IMR-90 (cell line): ENCODE results near the gene OR10A3. TPM values are rescaled to one million over a fixed set of nuclear protein-coding genes. Genes with fewer than 3 reads are reported as not detected.

Experiments used
- ATAC-seq: fragments of 200-7000 bp; cut with Tn5 transposase; 2 replicates; pipeline ENCODE4 v1.9.1; 2020; ENCODE audit warnings: low read depth, mild to moderate bottlenecking, moderate library complexity
- BruUV-seq: library from RNA; stranded (reverse); fragments of 400-500 nt; replicated peaks from 2 replicates; lab custom pipeline; 2021; lab: Mats Ljungman, UMichigan
- CTCF ChIA-PET: fragments of 300-600 bp; formaldehyde crosslinking; extraction: SDS; loops from one replicate; lab custom pipeline; 2021; ENCODE audit warnings: antibody characterized with exemption; lab: Yijun Ruan, JAX
- POLR2A ChIA-PET: fragments of 300-600 bp; sonication (Branson Sonifier 250); formaldehyde crosslinking; loops from one replicate; lab custom pipeline; 2022; ENCODE audit warnings: antibody characterized with exemption; ENCODE audit not compliant: unreplicated experiment; lab: Charles Lee
- DNase-seq: peaks from one replicate; pipeline ENCODE4 v3.0.0; 2013
- H2AFZ ChIP-seq: replicated peaks from 2 replicates; pipeline ENCODE3; 2013; ENCODE audit warnings: low read length, mild to moderate bottlenecking; ENCODE audit not compliant: poor library complexity
- H2AK5ac ChIP-seq: 2 replicates; pipeline ENCODE4 v1.6.1; 2013; ENCODE audit warnings: low read depth, low read length, inconsistent platforms
- H2AK9ac ChIP-seq: replicated peaks from 2 replicates; pipeline ENCODE3; 2013; ENCODE audit warnings: mild to moderate bottlenecking, low read depth, low read length, moderate library complexity; ENCODE audit not compliant: poor library complexity
- H2BK120ac ChIP-seq: 2 replicates; pipeline ENCODE4 v1.6.1; 2013; ENCODE audit warnings: low read depth, low read length, inconsistent platforms
- H2BK15ac ChIP-seq: 3 replicates; pipeline ENCODE4 v1.6.1; 2013; ENCODE audit warnings: low read depth, low read length, inconsistent platforms
- H2BK20ac ChIP-seq: 2 replicates; pipeline ENCODE4 v1.6.1; 2013; ENCODE audit warnings: low read depth, mild to moderate bottlenecking, inconsistent platforms, low read length, moderate library complexity
- H2BK5ac ChIP-seq: 2 replicates; pipeline ENCODE4 v1.6.1; 2013; ENCODE audit warnings: mild to moderate bottlenecking, low read depth, low read length, inconsistent platforms; ENCODE audit not compliant: poor library complexity, severe bottlenecking
- H3K14ac ChIP-seq: replicated peaks from 2 replicates; pipeline ENCODE4 v1.6.1; 2013; ENCODE audit warnings: low read depth, low read length, inconsistent platforms
- H3K18ac ChIP-seq: 2 replicates; pipeline ENCODE4 v1.6.1; 2013; ENCODE audit warnings: low read depth, low read length, control low read depth
- H3K23ac ChIP-seq: 2 replicates; pipeline ENCODE4 v1.6.1; 2013; ENCODE audit warnings: low read depth, low read length, inconsistent platforms
- H3K27ac ChIP-seq: 2 replicates; pipeline ENCODE4 v1.5.1; 2013; ENCODE audit warnings: mild to moderate bottlenecking, control low read depth, low read length; ENCODE audit not compliant: insufficient read depth
- H3K27me3 ChIP-seq: 2 replicates; pipeline ENCODE4 v1.6.1; 2013; ENCODE audit warnings: low read length; ENCODE audit not compliant: control insufficient read depth, insufficient read depth
- H3K36me3 ChIP-seq: 2 replicates; pipeline ENCODE4 v1.6.1; 2013; ENCODE audit warnings: low read length, mixed read lengths; ENCODE audit not compliant: control insufficient read depth, insufficient read depth
- H3K4ac ChIP-seq: 2 replicates; pipeline ENCODE4 v1.6.1; 2013; ENCODE audit warnings: low read depth, low read length, inconsistent platforms
- H3K4me1 ChIP-seq: 2 replicates; pipeline ENCODE4 v1.6.1; 2013; ENCODE audit warnings: low read length, mixed read lengths; ENCODE audit not compliant: control insufficient read depth, insufficient read depth
- H3K4me2 ChIP-seq: 2 replicates; pipeline ENCODE4 v1.6.1; 2013; ENCODE audit warnings: low read depth, mild to moderate bottlenecking, control low read depth, low read length, moderate library complexity
- H3K4me3 ChIP-seq: 2 replicates; pipeline ENCODE4 v1.5.1; 2013; ENCODE audit warnings: low read depth, mild to moderate bottlenecking, control low read depth, low read length, moderate library complexity; ENCODE audit not compliant: insufficient read depth
- H3K56ac ChIP-seq: 2 replicates; pipeline ENCODE4 v1.6.1; 2013; ENCODE audit warnings: low read length, inconsistent platforms; ENCODE audit not compliant: insufficient read depth; ENCODE audit errors: extremely low read depth
- H3K79me1 ChIP-seq, 2 experiments: 2 replicates each; pipeline ENCODE4 v1.6.1; 2013; ENCODE audit warnings: low read length in 2 of 2, inconsistent platforms in 1 of 2, low read depth in 1 of 2
- H3K9ac ChIP-seq: 2 replicates; pipeline ENCODE4 v1.6.1; 2013; ENCODE audit warnings: low read depth, low read length, control low read depth
- H3K9me1 ChIP-seq: 2 replicates; pipeline ENCODE4 v1.6.1; 2013; ENCODE audit warnings: low read length, inconsistent platforms; ENCODE audit not compliant: insufficient read depth
- H3K9me3 ChIP-seq: 2 replicates; pipeline ENCODE4 v1.6.1; 2013; ENCODE audit warnings: low read length; ENCODE audit not compliant: control insufficient read depth, insufficient read depth
- H4K20me1 ChIP-seq: 2 replicates; pipeline ENCODE4 v1.6.1; 2013; ENCODE audit warnings: low read length, inconsistent platforms; ENCODE audit not compliant: insufficient read depth
- H4K5ac ChIP-seq: 2 replicates; pipeline ENCODE4 v1.6.1; 2013; ENCODE audit warnings: mild to moderate bottlenecking, low read depth, low read length, control low read depth
- H4K8ac ChIP-seq, 2 experiments: 2 replicates each; pipeline ENCODE4 v1.6.1; 2013; ENCODE audit warnings: low read depth in 2 of 2, low read length in 2 of 2, control low read depth in 1 of 2, inconsistent platforms in 1 of 2
- H4K91ac ChIP-seq: 2 replicates; pipeline ENCODE4 v1.6.1; 2013; ENCODE audit warnings: low read depth, low read length, inconsistent platforms; ENCODE audit not compliant: insufficient read depth
- BHLHE40 ChIP-seq: fragments of 150-350 bp; IDR thresholded peaks from 2 replicates; pipeline ENCODE4 v1.6.1; 2016; ENCODE audit warnings: mild to moderate bottlenecking, low read depth, low read length
- MXI1 ChIP-seq: IDR thresholded peaks from 2 replicates; pipeline ENCODE4 v1.6.1; 2012; ENCODE audit warnings: low read depth, mild to moderate bottlenecking, low read length, moderate library complexity, borderline replicate concordance
- POLR2A ChIP-seq: IDR thresholded peaks from 2 replicates; pipeline ENCODE4 v1.6.1; 2012; ENCODE audit warnings: mild to moderate bottlenecking, low read depth, low read length
- RAD21 ChIP-seq: IDR thresholded peaks from 2 replicates; pipeline ENCODE4 v1.6.1; 2012; ENCODE audit warnings: low read length, improper control_type of control experiment
- RCOR1 ChIP-seq: IDR thresholded peaks from 2 replicates; pipeline ENCODE4 v1.6.1; 2012; ENCODE audit warnings: mild to moderate bottlenecking, low read length, improper control_type of control experiment; ENCODE audit not compliant: insufficient replicate concordance
- RFX5 ChIP-seq: IDR thresholded peaks from 2 replicates; pipeline ENCODE4 v1.8.0; 2012; ENCODE audit warnings: low read depth, mild to moderate bottlenecking, low read length, moderate library complexity
- SMC3 ChIP-seq: fragments of 150-350 bp; IDR thresholded peaks from 2 replicates; pipeline ENCODE4 v1.6.1; 2016; ENCODE audit warnings: low read depth, mild to moderate bottlenecking, antibody characterized with exemption, low read length, moderate library complexity
- WGBS, 2 experiments: methylation state at CpG; one replicate each; pipeline versions ENCODE4 v1.1.5 to v1.1.7; 2013; ENCODE audit warnings: missing lambda C conversion rate in 2 of 2; ENCODE audit not compliant: insufficient read length in 1 of 2; ENCODE audit errors: extremely low coverage in 2 of 2; 5-methylcytosine and 5-hydroxymethylcytosine counted together
- dilution Hi-C: fragments of 300-500 bp; cut with HindIII; formaldehyde crosslinking; loops from one replicate; pipeline ENCODE4 v1.14.3; 2018; ENCODE audit warnings: low sequenced_read_pairs; ENCODE audit not compliant: unreplicated experiment
- in situ Hi-C: fragments of 300-500 bp; cut with MboI; formaldehyde crosslinking; loops from 3 replicates; pipeline ENCODE4 v1.14.3; 2019; ENCODE audit warnings: low sequenced_read_pairs, inconsistent platforms, mixed read lengths
- intact Hi-C: fragments of 100-400 bp; cut with micrococcal nuclease; formaldehyde crosslinking; loops from 2 replicates; pipeline ENCODE4 v1.10.0; 2022
- polyA plus RNA-seq, 3 experiments: library from polyadenylated mRNA; depleted of rRNA; stranded (reverse); fragments of >200 nt; gene quantifications; 2 replicates each; pipeline ENCODE4 v1.2.3, GENCODE V29; 2012; ENCODE audit warnings: low replicate concordance in 1 of 3
- total RNA-seq: library from RNA; depleted of rRNA; stranded (reverse); fragments of >200 nt; gene quantifications from 2 replicates; pipeline ENCODE4 v1.2.3, GENCODE V29; 2012
- TF ChIP-seq, protein P1 (sequence below): conservative IDR thresholded peaks from 2 replicates; pipeline ENCODE4 v1.5.1; 2012; ENCODE audit warnings: mild to moderate bottlenecking, low read depth, low read length, improper control_type of control experiment
- TF ChIP-seq, protein P2 (sequence below): fragments of 150-350 bp; IDR thresholded peaks from 2 replicates; pipeline ENCODE4 v1.6.1; 2017; ENCODE audit warnings: mild to moderate bottlenecking, antibody characterized with exemption, low read length, low read depth

Gene OR10A3
- total and polyA plus RNA-seq, 2 of the 4 experiments (the other 2 are of a cell fraction) = 0.03 TPM; not detected in 1

DNA sequence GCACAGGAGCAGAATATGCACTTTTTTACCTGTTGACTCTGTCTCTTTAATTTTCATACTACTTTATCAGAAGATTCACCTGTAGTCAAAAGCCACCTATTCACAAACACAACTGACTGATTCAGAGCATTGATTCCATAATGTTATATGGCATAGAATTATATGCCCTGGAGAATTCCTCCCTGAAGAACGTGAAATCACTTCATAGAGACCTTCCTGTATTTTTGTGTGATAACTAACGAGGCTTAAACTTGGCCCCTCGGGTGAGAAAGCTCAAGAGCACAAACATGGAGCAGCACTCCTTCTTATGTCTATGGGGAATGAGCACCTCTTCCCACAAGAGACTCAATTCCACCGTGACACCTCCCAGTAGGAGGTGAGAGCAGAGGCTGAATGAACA is 10.3 kb downstream of the OR10A3 start, which contains the start of gene OR10A6:
TSS of gene OR10A6 (minus strand) at position 101 of the 400 bp plus-strand sequence. CDS start 2,606 bp downstream, outside the sequence.
- no peak within 1 kb of the TSS for H4K8ac ChIP-seq
- H3K4ac ChIP-seq = no peak within 1 kb of the TSS
- no peaks in the 10 kb centered on the region for H3K9me1 ChIP-seq
- H3K4me3 ChIP-seq = no peak within 1 kb of the TSS
- H2BK5ac ChIP-seq = no peak within 1 kb of the TSS
- H3K4me1 ChIP-seq = no peaks in the 10 kb centered on the region
- H4K5ac ChIP-seq = no peak within 1 kb of the TSS
- no peak within 1 kb of the TSS for H3K14ac ChIP-seq
- H3K23ac ChIP-seq = no peak within 1 kb of the TSS
- H2BK15ac ChIP-seq = no peak within 1 kb of the TSS
- no CpG with 5 or more reads among the region's 4 CpGs for WGBS, 2 experiments
- intact Hi-C loops = no loop called here
- H3K79me1 ChIP-seq = no peaks in the 10 kb centered on the region
- no peak within 1 kb of the TSS for H2BK120ac ChIP-seq
- no peak within 1 kb of the TSS for H3K27ac ChIP-seq
- no peak within 1 kb of the TSS for H2AK9ac ChIP-seq
- ATAC-seq = no peak
- TF ChIP-seq BHLHE40 (no peak), SMC3 (no peak), RAD21 (no peak), RCOR1 (no peak), MXI1 (no peak), RFX5 (no peak), POLR2A (no peak)
- TF ChIP-seq, protein P1, sequence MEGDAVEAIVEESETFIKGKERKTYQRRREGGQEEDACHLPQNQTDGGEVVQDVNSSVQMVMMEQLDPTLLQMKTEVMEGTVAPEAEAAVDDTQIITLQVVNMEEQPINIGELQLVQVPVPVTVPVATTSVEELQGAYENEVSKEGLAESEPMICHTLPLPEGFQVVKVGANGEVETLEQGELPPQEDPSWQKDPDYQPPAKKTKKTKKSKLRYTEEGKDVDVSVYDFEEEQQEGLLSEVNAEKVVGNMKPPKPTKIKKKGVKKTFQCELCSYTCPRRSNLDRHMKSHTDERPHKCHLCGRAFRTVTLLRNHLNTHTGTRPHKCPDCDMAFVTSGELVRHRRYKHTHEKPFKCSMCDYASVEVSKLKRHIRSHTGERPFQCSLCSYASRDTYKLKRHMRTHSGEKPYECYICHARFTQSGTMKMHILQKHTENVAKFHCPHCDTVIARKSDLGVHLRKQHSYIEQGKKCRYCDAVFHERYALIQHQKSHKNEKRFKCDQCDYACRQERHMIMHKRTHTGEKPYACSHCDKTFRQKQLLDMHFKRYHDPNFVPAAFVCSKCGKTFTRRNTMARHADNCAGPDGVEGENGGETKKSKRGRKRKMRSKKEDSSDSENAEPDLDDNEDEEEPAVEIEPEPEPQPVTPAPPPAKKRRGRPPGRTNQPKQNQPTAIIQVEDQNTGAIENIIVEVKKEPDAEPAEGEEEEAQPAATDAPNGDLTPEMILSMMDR = no peak
- TF ChIP-seq, protein P2, sequence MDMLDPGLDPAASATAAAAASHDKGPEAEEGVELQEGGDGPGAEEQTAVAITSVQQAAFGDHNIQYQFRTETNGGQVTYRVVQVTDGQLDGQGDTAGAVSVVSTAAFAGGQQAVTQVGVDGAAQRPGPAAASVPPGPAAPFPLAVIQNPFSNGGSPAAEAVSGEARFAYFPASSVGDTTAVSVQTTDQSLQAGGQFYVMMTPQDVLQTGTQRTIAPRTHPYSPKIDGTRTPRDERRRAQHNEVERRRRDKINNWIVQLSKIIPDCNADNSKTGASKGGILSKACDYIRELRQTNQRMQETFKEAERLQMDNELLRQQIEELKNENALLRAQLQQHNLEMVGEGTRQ = no peak
- H3K9ac ChIP-seq = no peak within 1 kb of the TSS
- BruUV-seq = no TSS peak
- no peaks in the 10 kb centered on the region for H4K20me1 ChIP-seq
- H3K4me2 ChIP-seq = no peak within 1 kb of the TSS
- no peak within 1 kb of the TSS for H3K18ac ChIP-seq
- dilution Hi-C loops = no loop called here
- H3K36me3 ChIP-seq = no peaks in the 10 kb centered on the region
- no peak within 1 kb of the TSS for H2AFZ ChIP-seq
- H3K27me3 ChIP-seq = 0 out of 2 replicates have a peak, but pooled peaks cover 1% of the 10 kb centered on the region
- H4K91ac ChIP-seq = no peak within 1 kb of the TSS
- H2AK5ac ChIP-seq = no peak within 1 kb of the TSS
- ChIA-PET CTCF (no interaction called here), POLR2A (no interaction called here)
- H3K56ac ChIP-seq = no peak within 1 kb of the TSS
- DNase-seq = no peak
- H2BK20ac ChIP-seq = no peak within 1 kb of the TSS
- H3K9me3 ChIP-seq = no peaks in the 10 kb centered on the region
- in situ Hi-C loops = no loop called here
